GM12864 (cell line): ENCODE data around the gene TRMT61B.
A peak's percentile ranks its signal among the peaks of the same experiment; 100 is the strongest.

Experiments used
- DNase-seq: peaks from one replicate; pipeline ENCODE4 v3.0.0-alpha.2; 2011; ENCODE audit warnings: low read depth
- H3K4me3 ChIP-seq: 2 replicates; pipeline ENCODE4 v1.5.1; 2011; ENCODE audit warnings: mild to moderate bottlenecking, low read depth, low read length, control low read depth
- TF ChIP-seq, protein P1 (sequence below): IDR thresholded peaks from 2 replicates; pipeline ENCODE4 v1.5.1; 2011; ENCODE audit warnings: low read depth, mild to moderate bottlenecking, moderate library complexity, low read length, control low read depth, inconsistent platforms; ENCODE audit errors: missing control alignments

TRMT61B gene

DNA sequence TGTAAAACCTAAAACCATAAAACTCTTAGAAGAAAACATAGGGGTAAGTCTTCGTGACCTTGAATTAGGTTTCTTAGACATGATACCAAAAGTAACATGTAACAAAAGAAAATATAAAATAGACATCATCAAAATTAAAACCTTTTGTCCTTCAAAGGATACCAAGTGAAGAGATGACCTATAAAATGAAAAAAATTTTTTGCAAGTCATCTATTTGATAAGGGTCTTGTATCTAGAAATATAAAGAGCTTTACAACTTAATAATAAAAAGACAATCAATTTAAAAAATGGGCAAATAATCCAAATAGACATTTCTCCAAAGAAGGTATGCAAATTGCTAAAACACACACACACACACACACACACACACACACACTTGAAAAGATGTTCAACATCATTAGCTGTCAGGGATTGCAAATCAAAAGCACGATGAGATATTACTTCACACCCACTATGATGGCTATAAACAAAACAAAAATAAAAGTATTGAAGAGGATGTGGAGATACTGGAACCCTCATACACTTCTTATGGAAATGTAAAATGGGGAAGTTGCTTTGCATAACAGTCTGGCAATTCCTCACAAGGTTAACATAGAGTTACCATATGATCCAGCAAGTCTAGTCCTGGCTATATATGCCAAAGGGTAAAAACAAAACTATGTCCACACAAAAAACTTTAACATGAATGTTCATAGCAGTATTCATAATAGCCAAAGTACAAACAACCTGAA lies 36.2 kb downstream of the TRMT61B start:
- TF ChIP-seq, protein P1, sequence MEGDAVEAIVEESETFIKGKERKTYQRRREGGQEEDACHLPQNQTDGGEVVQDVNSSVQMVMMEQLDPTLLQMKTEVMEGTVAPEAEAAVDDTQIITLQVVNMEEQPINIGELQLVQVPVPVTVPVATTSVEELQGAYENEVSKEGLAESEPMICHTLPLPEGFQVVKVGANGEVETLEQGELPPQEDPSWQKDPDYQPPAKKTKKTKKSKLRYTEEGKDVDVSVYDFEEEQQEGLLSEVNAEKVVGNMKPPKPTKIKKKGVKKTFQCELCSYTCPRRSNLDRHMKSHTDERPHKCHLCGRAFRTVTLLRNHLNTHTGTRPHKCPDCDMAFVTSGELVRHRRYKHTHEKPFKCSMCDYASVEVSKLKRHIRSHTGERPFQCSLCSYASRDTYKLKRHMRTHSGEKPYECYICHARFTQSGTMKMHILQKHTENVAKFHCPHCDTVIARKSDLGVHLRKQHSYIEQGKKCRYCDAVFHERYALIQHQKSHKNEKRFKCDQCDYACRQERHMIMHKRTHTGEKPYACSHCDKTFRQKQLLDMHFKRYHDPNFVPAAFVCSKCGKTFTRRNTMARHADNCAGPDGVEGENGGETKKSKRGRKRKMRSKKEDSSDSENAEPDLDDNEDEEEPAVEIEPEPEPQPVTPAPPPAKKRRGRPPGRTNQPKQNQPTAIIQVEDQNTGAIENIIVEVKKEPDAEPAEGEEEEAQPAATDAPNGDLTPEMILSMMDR: no peak
- H3K4me3 ChIP-seq: no peak overlapping the region
- DNase-seq: no peak

- TF ChIP-seq, protein P1: no peak
- DNase-seq: no peak
- H3K4me3 ChIP-seq: no peak overlapping the region
Observed at GRCh38 chr2:28828382-28828781, 41.7 kb downstream of the TRMT61B start.

DNA sequence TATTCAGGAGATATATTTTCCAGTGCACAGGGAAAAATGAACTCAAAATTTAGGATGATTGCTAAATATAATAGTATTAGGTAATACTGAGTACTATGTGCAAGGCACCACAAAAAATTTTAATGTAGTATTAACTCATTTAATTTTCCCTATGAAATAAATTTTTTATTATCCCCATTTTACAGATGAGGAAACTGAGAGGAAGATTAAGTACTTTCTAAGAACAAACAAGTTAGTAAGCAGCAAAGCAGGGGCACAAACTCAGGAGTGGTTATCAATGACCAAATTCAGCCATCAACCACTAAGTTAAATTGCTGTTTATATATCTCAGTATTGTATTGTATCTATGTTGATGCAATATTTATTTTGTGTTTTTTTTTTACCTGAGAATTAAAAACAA lies 45.2 kb downstream of the TRMT61B start:
- no peak for DNase-seq
- H3K4me3 ChIP-seq: no peak overlapping the region
- TF ChIP-seq, protein P1: no peak

DNA sequence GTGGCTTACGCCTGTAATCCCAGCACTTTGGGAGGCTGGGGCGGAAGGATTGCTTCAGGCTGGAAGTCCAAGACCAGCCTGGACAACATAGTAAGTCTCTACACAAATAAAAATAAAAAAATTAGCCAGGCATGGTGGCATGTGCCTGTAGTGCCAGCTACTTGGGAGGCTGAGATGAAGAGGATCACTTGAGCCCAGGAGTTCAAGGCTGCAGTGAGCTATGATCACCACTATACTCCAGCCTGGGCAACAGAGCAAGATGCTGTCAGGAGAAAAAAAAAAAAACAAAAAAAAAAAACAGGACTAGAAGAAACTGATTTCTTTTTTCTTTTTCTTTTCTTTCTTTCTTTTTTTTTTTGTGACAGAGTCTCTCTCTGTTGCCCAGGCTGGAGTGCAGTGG lies 45.9 kb downstream of the TRMT61B start:
- no peak for DNase-seq
- TF ChIP-seq, protein P1: no peak
- H3K4me3 ChIP-seq: no peak overlapping the region

DNA sequence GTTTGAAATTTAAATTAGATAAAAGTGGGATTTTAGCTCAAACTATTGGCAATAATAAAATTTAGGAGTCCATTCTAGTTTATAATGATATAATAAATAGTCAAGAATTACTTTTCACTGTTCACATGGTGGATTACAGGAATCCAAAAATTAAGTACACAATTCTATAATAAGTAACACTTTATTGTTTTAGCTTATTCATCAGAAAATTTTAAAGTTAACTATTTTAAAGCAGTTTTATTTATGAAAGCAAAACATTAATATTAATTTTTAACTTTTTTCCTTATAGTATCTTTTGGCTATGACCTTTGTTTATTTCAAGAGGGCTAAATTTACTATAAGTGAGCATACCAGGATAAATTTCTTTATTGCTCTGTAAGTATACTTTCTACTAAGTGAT lies 48.1 kb downstream of the TRMT61B start:
- H3K4me3 ChIP-seq: no peak overlapping the region
- TF ChIP-seq, protein P1: no peak
- no peak for DNase-seq

GRCh38 chr2:28821295-28821958 lies 48.7 kb downstream of the TRMT61B start:
- TF ChIP-seq, protein P1: peak; percentile 69
- no peak overlapping the region for H3K4me3 ChIP-seq
- peak; percentile 31 for DNase-seq

DNA sequence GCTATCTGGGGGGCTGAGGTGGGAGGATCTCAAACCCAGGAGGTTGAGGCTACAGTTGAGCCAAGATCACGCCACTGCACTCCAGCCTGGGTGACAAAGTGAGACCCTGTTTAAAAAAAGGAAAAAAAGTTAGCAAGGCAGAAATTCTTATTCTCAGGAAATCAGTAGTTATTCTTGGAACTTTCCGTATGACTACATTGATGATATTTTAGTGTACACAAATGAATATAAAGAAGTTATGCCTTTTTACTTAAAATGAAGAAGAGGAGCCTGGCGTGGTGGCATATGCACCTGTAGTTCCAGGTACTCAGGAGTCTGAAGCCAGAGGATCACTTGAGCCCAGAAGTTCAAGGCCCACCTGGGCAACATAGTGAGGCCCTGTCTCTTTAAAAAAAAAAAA lies 52.1 kb downstream of the TRMT61B start:
- H3K4me3 ChIP-seq: no peak overlapping the region
- TF ChIP-seq, protein P1: no peak
- no peak for DNase-seq
